HEK293T (cell line): ENCODE results near the gene ARHGDIG.

ENCODE experiments used
- ARNT ChIP-seq: fragments of 450-650 bp; IDR thresholded peaks from 2 replicates; pipeline ENCODE4 v1.6.1; 2017; ENCODE audit warnings: mild to moderate bottlenecking
- BHLHE40 ChIP-seq: fragments of 450-650 bp; IDR thresholded peaks from 2 replicates; pipeline ENCODE4 v1.6.1; 2016; ENCODE audit warnings: mild to moderate bottlenecking, moderate library complexity, borderline replicate concordance
- CTBP1 ChIP-seq: fragments of 450-650 bp; IDR thresholded peaks from 2 replicates; pipeline ENCODE4 v1.6.1; 2016; ENCODE audit warnings: borderline replicate concordance
- FOXA1 ChIP-seq: fragments of 450-650 bp; IDR thresholded peaks from 2 replicates; pipeline ENCODE4 v1.6.1; 2016; ENCODE audit warnings: mild to moderate bottlenecking
- FOXK2 ChIP-seq: fragments of 450-650 bp; IDR thresholded peaks from 2 replicates; pipeline ENCODE4 v1.6.1; 2016; ENCODE audit warnings: mild to moderate bottlenecking
- FOXM1 ChIP-seq: fragments of 450-650 bp; IDR thresholded peaks from 2 replicates; pipeline ENCODE4 v1.6.1; 2017; ENCODE audit warnings: mild to moderate bottlenecking, borderline replicate concordance
- SP1 ChIP-seq: fragments of 450-650 bp; IDR thresholded peaks from 2 replicates; pipeline ENCODE4 v1.6.1; 2017
- SUZ12 ChIP-seq: fragments of 450-650 bp; IDR thresholded peaks from 2 replicates; pipeline ENCODE4 v1.6.1; 2016; ENCODE audit warnings: mild to moderate bottlenecking
- TF ChIP-seq, protein P1 (sequence below): fragments of 450-650 bp; IDR thresholded peaks from 2 replicates; pipeline ENCODE4 v1.6.1; 2016

DNA sequence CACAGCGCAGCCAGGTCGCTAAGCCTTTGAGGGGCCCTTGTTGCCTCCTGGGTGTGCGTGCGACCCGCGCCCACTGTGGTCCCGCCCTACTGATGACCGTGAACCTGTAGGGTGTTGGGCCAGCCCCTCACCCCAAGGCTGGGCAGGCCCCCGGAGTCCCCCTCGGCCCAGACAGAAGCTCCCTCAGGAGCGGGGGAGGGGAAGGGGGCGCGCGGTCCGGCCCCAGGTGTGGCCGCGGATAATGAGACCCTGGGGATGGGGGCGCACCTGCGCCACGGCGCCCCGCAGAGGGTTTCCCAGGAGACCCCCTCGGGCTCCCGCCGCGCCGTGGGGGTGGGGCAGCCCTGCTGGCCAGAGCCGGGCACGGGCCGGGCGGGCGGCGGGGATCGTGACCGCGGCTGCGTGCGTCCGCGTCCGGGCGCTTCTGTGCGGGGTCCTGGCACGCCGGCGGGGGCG lies 358 bp upstream of the ARHGDIG start:
- no peak for TF ChIP-seq CTBP1
- TF ChIP-seq BHLHE40: no peak
- TF ChIP-seq FOXA1: no peak
- TF ChIP-seq FOXM1: no peak
- no peak for TF ChIP-seq ARNT
- TF ChIP-seq FOXK2: no peak
- no peak for TF ChIP-seq SUZ12
- TF ChIP-seq, protein P1, sequence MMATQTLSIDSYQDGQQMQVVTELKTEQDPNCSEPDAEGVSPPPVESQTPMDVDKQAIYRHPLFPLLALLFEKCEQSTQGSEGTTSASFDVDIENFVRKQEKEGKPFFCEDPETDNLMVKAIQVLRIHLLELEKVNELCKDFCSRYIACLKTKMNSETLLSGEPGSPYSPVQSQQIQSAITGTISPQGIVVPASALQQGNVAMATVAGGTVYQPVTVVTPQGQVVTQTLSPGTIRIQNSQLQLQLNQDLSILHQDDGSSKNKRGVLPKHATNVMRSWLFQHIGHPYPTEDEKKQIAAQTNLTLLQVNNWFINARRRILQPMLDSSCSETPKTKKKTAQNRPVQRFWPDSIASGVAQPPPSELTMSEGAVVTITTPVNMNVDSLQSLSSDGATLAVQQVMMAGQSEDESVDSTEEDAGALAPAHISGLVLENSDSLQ: no peak
- no peak for TF ChIP-seq SP1
